Thyroid gland (tissue), 4 donors: ENCODE measurements around the gene TREX2.

Experiments
- POLR2A ChIP-seq, 2 donors: fragments of 450-650 bp; IDR thresholded peaks; one replicate each; pipeline ENCODE4 v1.6.1; 2017; ENCODE audit warnings: antibody characterized with exemption in 2 of 2, mild to moderate bottlenecking in 2 of 2, moderate library complexity in 1 of 2
- TF ChIP-seq, protein P1 (sequence below), 6 experiments: fragments of 200-600 bp in 3 of 6; fragments of 450-650 bp in 3 of 6; sonication (generic) in 3 of 6; IDR thresholded peaks; one replicate each; pipeline ENCODE4 v1.5.1; 2016 to 2019; ENCODE audit warnings: antibody characterized with exemption in 6 of 6, mild to moderate bottlenecking in 2 of 6, inconsistent platforms in 1 of 6, moderate library complexity in 1 of 6

DNA sequence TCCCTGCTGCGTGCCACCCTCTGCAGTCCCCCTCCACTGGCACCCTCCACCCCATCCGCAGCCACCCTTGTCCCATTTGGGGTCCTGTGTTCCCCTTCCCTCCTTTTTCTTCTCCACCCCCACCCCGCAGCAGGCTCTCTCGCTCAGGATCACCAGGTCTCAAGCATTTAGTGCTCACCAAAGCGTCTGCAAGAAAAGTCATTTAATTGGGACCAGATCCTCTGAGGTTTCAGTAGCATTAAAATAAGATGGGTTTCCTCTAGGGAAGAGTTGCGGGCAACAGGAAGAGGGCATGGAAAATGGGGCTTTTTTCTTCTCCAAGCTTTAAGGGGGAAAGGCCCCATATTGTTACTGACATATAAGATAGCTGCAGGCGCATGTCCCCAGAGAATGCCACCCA, 29.4 kb upstream of the TREX2 start:
- TF ChIP-seq, protein P1, sequence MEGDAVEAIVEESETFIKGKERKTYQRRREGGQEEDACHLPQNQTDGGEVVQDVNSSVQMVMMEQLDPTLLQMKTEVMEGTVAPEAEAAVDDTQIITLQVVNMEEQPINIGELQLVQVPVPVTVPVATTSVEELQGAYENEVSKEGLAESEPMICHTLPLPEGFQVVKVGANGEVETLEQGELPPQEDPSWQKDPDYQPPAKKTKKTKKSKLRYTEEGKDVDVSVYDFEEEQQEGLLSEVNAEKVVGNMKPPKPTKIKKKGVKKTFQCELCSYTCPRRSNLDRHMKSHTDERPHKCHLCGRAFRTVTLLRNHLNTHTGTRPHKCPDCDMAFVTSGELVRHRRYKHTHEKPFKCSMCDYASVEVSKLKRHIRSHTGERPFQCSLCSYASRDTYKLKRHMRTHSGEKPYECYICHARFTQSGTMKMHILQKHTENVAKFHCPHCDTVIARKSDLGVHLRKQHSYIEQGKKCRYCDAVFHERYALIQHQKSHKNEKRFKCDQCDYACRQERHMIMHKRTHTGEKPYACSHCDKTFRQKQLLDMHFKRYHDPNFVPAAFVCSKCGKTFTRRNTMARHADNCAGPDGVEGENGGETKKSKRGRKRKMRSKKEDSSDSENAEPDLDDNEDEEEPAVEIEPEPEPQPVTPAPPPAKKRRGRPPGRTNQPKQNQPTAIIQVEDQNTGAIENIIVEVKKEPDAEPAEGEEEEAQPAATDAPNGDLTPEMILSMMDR (IDR thresholded peaks at IDR 0.05): no peak
- no peak for TF ChIP-seq POLR2A (IDR thresholded peaks at IDR 0.05)
